Raji (cell line): Measurements from ENCODE around the gene EYA2.

Source experiments
- POLR2A ChIP-seq: IDR thresholded peaks from 2 replicates; pipeline ENCODE4 v1.6.1; 2011; ENCODE audit warnings: low read depth, low read length, control low read depth; ENCODE audit not compliant: insufficient read depth

Gene EYA2

GRCh38 chr20:47016068-47016664, 121.5 kb downstream of the EYA2 start:
- no peak for TF ChIP-seq POLR2A

- no peak for TF ChIP-seq POLR2A
Measured at GRCh38 chr20:47018381-47018780, 123.7 kb downstream of the EYA2 start.

GRCh38 chr20:47019121-47019824, 124.6 kb downstream of the EYA2 start:
- TF ChIP-seq POLR2A, result no peak

GRCh38 chr20:47020231-47020630, 125.6 kb downstream of the EYA2 start:
- TF ChIP-seq POLR2A, result no peak

- TF ChIP-seq POLR2A, result no peak
Measured at GRCh38 chr20:47021850-47022249, 127.2 kb downstream of the EYA2 start.

GRCh38 chr20:47024461-47024937, 129.9 kb downstream of the EYA2 start:
- TF ChIP-seq POLR2A, result no peak

- TF ChIP-seq POLR2A, result no peak
Measured at GRCh38 chr20:47027042-47027441, 132.4 kb downstream of the EYA2 start.

- TF ChIP-seq POLR2A, result no peak
Measured at GRCh38 chr20:47027456-47027855, 132.8 kb downstream of the EYA2 start.

GRCh38 chr20:47028487-47028886, 133.8 kb downstream of the EYA2 start:
- no peak for TF ChIP-seq POLR2A

GRCh38 chr20:47029845-47030244, 135.2 kb downstream of the EYA2 start:
- no peak for TF ChIP-seq POLR2A

GRCh38 chr20:47030271-47030810, 135.7 kb downstream of the EYA2 start:
- TF ChIP-seq POLR2A, result no peak

- no peak for TF ChIP-seq POLR2A
Measured at GRCh38 chr20:47031004-47031403, 136.4 kb downstream of the EYA2 start.

- no peak for TF ChIP-seq POLR2A
Measured at GRCh38 chr20:47031821-47032220, 137.2 kb downstream of the EYA2 start.

- no peak for TF ChIP-seq POLR2A
Measured at GRCh38 chr20:47032933-47033578, 138.4 kb downstream of the EYA2 start.

- no peak for TF ChIP-seq POLR2A
Measured at GRCh38 chr20:47033665-47034064, 139.0 kb downstream of the EYA2 start.

- TF ChIP-seq POLR2A, result no peak
Measured at GRCh38 chr20:47035026-47035590, 140.5 kb downstream of the EYA2 start.
